Measurements from ENCODE around the gene ICAM2.

Gene ICAM2

GRCh38 chr17:63984236-63984635, 36.2 kb downstream of the ICAM2 start:
- no peak for TF ChIP-seq CTCF (IDR thresholded peaks at IDR 0.05)

- TF ChIP-seq CTCF (IDR thresholded peaks at IDR 0.05) = no peak
These were observed 37.1 kb downstream of the ICAM2 start for GRCh38 chr17:63983320-63983719.

GRCh38 chr17:63978272-63979200, 41.9 kb downstream of the ICAM2 start:
- no peak for TF ChIP-seq CTCF (IDR thresholded peaks at IDR 0.05)

GRCh38 chr17:63976702-63977101, 43.7 kb downstream of the ICAM2 start:
- TF ChIP-seq CTCF (IDR thresholded peaks at IDR 0.05) = no peak

GRCh38 chr17:63975541-63976092, 44.8 kb downstream of the ICAM2 start:
- TF ChIP-seq CTCF (IDR thresholded peaks at IDR 0.05) = no peak

- no peak for TF ChIP-seq CTCF (IDR thresholded peaks at IDR 0.05)
These were observed 45.7 kb downstream of the ICAM2 start for GRCh38 chr17:63974594-63975192.

- no peak for TF ChIP-seq CTCF (IDR thresholded peaks at IDR 0.05)
These were observed 46.4 kb downstream of the ICAM2 start for GRCh38 chr17:63973930-63974593.
